ENCODE data around the gene UBE2O.
A peak's percentile ranks its signal among the peaks of the same experiment; 100 is the strongest.

Gene UBE2O

DNA sequence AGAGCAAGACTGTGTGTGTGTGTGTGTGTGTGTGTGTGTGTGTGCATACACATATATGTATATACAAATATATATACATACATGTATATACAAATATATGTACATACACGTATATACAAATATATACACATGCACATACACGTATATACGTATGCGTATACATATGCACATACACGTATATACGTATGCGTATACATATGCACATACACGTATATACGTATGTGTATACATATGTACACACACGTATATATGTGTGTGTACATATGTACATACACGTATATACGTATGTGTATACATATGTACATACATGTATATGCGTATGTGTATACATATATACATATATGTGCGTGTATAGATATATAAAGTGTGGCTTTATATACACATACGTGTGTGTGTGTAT lies 37.2 kb downstream of the UBE2O start:
- no peak for DNase-seq (ENCODE audit: low read depth in 2 of 2)

GRCh38 chr17:76414334-76415295 lies 38.3 kb downstream of the UBE2O start:
- no peak for DNase-seq (ENCODE audit: low read depth in 2 of 2)

- no peak for DNase-seq (ENCODE audit: low read depth in 2 of 2)
These were observed 41.7 kb downstream of the UBE2O start for GRCh38 chr17:76411247-76411646.

- no peak for DNase-seq (ENCODE audit: low read depth in 2 of 2)
These were observed 42.5 kb downstream of the UBE2O start for GRCh38 chr17:76410328-76410965.

DNA sequence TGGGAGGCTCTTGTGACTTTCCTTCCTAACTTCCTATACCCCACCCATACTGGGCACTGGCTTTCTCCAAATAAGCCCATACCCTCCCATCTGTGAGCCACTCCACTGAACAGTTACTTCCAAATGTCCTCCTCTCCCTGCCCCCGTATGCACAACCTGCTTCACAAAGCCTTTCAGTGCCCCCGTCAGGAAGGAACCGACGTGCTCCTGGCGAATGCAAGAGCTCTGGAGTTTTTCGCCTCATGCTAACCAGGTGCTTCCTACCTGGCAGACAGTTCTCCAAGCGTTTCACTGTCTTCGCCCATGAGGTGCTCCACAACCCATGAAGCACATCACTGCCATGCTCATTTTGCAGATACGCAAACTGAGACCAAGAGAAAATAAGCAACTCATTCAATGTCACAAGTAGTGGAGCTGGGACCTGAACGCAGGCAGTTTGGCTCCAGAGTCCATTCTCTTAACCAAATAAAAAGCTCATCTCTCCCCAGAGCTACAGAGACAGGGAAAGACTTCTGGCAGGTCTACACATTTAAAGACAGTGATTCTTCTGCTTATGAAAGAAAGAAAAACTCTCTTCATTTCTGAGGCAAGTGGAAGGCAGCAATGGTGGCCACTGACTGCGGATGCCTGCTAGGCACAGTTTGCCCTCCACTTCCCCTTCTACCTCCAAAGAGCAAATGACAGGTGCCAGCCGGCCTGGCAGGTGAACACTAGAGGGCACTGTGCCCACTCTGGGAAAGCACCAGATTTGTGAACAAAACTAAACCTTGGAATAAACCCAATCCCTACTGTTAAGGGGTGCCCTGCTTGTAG lies 44.7 kb downstream of the UBE2O start:
- DNase-seq (ENCODE audit: low read depth in 2 of 2) = peak; percentile 25 to 47

DNA sequence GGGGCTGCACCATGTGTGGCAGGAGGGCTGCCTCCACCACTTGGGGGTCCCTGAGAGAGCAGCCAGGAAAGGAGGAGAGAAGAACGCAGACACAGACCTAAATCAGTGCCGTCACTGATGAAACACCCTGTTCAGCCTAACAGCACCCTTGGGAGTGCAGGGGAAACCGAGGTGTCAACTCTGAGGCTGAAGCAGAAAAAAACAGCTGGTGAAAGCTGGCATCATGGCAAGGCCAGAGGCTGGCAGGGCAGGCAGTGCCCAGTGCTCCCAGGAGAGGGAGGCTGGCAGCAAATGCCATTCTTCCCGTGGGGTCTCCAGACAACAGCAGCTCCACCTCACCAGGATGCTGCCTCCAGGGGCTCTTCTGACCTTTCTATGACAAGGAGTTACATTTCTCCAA lies 45.4 kb downstream of the UBE2O start:
- DNase-seq (ENCODE audit: low read depth in 2 of 2) = no peak

DNA sequence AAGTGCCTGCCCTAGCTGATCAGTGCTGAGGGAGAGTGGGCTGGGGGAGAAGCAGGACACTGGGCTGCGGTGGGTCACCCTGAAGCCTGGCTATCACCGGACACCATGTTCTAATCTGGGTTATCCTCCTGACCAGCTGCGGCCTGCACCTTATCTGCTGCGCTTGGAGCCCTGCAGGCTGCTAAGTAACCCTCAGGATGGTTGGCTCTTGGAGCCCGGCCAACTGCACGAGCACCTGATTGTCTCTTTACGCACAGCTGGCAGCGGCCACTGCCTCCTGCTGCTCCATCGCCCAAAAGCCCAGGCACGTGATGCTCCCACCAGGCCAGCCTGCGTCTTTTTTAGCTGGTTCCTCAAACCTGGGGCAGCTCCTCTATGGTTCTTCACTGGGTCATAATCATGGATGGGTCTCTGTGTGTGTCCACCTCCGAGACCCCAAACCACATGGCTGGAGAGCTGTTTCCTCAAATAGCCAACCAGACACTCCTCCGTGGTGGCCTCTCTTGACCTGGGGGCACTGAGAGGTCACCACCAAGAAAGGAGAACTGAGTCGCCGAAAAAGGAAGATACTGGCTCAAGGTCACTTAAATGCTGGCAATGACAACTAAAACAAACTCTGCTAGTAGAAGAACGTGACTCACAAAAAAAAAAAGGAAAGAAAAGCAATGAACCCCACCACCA lies 46.8 kb downstream of the UBE2O start:
- no peak for DNase-seq (ENCODE audit: low read depth in 2 of 2)

- DNase-seq (ENCODE audit: low read depth in 2 of 2) = no peak
These were observed 47.4 kb downstream of the UBE2O start for GRCh38 chr17:76405607-76405966.

DNA sequence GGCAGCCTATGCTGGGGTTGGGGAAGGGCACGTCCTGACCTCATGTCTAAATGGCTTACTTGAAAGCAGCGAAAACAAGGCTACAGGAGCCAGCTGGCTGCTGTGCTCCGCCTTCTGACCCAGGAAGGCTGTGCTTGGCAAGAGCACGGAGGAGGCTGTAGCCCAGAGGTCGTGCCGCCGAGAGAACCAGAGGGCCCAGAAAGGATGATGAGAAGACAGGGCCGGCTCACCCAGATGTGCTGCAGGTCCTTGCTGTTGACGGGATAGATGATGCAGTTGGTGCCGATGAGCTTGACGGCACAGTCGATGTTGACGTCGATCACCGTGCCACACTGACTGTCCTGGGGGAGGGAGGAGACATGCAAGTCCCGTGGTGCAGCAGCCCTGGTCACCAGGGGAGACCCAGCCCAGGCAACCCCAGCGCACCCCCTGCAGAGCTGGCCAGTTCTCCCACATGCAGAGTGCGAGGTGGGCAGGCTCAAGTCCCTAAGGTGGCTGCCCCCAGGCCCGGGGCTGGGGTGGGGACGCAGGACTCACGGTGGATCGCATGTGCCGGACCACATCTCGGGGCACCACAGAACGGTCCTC lies 47.9 kb downstream of the UBE2O start:
- DNase-seq (ENCODE audit: low read depth in 2 of 2) = no peak

- no peak for DNase-seq (ENCODE audit: low read depth in 2 of 2)
These were observed 48.7 kb downstream of the UBE2O start for GRCh38 chr17:76404256-76404655.

GRCh38 chr17:76402711-76403110 lies 50.2 kb downstream of the UBE2O start:
- DNase-seq (ENCODE audit: low read depth in 2 of 2) = no peak

DNA sequence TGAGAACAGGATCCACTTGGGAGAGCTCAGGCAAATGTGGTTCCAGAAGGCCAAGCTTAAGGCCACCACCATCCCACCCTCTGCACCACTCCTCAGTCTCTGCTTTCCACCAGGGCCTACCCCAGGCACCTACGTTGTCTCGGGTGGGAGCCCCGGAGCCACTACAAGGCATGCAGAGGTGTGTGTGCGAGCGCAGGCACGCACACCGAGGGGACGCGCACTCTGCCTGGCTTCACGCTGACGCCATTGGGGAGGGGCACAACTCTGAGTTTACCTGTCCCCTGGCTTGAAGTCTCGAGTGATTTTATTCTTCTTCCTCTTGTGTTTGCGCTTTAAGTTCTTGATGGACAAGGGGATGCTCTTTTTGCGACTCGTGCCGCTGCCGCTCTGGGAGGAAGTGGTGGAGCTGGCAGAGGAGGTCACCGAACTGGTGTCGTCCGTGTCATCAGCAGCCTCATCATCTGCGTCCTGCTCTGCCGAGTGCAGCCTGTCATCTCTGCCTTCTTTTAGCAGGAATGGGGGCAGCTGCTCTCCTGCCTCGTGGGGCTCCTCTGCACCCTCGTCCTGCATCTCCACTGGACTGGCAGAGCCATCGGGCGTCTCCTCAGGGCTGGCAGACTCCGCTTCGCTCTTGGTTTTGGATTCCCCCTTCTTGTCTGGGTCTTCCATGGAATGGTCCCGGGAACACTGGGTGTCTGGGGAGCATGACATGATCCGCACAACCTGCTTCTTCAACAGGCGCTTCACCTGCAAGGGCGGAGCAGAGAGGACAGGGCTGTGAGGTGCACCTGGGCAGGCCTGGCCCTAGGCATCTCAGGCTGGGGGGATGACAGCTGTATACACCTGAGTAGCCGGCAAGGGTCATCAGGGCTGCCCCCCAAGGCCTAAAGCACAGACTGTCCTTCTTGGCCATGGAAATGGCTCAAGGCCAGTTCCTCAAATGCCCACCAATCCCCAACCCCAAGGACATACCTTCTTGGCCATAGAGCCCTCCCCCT lies 53.5 kb downstream of the UBE2O start:
- DNase-seq (ENCODE audit: low read depth in 2 of 2) = no peak

- DNase-seq (ENCODE audit: low read depth in 2 of 2) = no peak
These were observed 54.3 kb downstream of the UBE2O start for GRCh38 chr17:76398523-76399174.

GRCh38 chr17:76397687-76398522 lies 55.0 kb downstream of the UBE2O start:
- peak; percentile 72 to 82 for DNase-seq (ENCODE audit: low read depth in 2 of 2)

DNA sequence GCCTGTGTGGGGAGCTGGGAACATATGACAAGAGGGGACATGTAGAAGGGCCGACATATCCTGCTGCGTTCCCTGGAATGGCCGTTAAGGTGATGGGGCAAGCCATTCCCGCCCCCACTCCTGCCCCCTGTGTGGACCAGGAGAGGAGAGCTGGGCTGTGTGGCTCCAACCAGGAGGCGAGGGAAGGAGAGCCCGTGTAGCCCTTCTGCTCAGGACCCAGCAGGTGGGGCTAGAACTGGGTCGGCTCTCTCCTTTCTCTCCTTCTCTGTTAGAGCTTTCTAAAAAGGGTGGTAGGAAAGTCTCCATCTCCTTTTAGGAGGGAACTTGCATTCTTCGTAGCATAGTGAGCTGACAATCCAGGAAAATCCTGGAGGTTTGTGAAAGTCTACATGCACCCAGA lies 55.8 kb downstream of the UBE2O start:
- no peak for DNase-seq (ENCODE audit: low read depth in 2 of 2)

GRCh38 chr17:76395980-76396379 lies 57.0 kb downstream of the UBE2O start:
- DNase-seq (ENCODE audit: low read depth in 2 of 2) = no peak

DNA sequence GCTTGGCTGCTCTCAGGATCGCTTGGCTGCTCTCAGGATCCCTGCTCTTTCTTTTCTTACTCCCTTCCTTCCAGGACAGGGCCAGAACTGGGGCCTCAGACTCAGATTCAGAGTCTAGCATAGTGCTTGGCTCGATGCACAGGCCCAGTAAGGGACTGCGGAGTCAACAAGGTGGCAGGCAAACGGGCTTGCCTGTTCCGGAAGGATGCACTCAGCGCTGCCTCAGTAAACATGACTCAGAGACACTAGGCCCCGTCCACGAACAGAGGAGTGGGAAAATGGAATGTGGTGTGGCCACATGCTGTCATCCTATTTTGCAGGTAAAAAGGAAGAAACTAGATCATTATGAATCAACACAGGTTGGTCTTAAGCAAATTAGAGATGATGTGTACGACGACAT lies 58.8 kb downstream of the UBE2O start:
- DNase-seq (ENCODE audit: low read depth in 2 of 2) = no peak

DNA sequence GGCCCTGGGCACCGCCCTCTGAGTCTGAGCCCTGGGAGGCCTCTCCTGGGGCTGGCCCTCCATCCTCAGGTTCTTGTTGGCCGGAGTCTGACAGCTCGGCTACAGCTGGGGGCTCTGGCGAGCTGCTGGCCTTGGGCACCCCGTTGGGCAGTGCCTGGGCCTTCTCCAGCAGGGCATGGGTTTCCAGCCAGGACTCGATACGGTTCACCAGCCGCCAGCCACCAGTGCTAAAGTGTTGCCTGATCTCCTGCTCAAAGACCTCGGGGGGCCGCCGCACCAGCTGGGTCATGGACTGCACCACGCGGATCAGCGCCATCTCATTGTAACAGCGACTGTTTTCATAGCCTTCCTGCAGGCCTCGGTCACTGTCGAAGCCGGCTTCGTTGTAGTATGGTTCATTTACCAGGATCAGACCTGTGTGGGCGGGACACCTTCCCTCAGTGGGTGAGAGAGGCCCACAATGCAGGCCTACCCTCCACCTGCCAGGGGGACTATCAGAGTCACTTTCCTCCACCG lies 61.7 kb downstream of the UBE2O start:
- DNase-seq (ENCODE audit: low read depth in 2 of 2) = no peak
